Neuron (in vitro differentiated cells): ENCODE data around the gene SNAPC2.

Source experiments
- H2AFZ ChIP-seq: one replicate; pipeline ENCODE4 v1.6.1; 2013; ENCODE audit warnings: low read depth, mild to moderate bottlenecking, inconsistent platforms, low read length, moderate library complexity
- H3K27me3 ChIP-seq: one replicate; pipeline ENCODE4 v1.6.1; 2013; ENCODE audit warnings: low read length; ENCODE audit not compliant: insufficient read depth
- H3K36me3 ChIP-seq: one replicate; pipeline ENCODE4 v1.6.1; 2013; ENCODE audit warnings: low read length; ENCODE audit not compliant: insufficient read depth
- H3K4me1 ChIP-seq: one replicate; pipeline ENCODE4 v1.6.1; 2013; ENCODE audit warnings: low read length; ENCODE audit not compliant: insufficient read depth
- H3K4me3 ChIP-seq: 2 replicates; pipeline ENCODE4 v1.5.1; 2013; ENCODE audit warnings: mild to moderate bottlenecking, low read length, moderate library complexity
- H3K9me3 ChIP-seq: one replicate; pipeline ENCODE4 v1.6.1; 2013; ENCODE audit warnings: low read length

The SNAPC2 gene

GRCh38 chr19:7899751-7900378, 20.3 kb upstream of the SNAPC2 start:
- peaks cover 3% of the 10 kb centered on the region for H3K9me3 ChIP-seq
- no peaks in the 10 kb centered on the region for H3K36me3 ChIP-seq
- no peak overlapping the region for H3K4me3 ChIP-seq
- no peaks in the 10 kb centered on the region for H3K27me3 ChIP-seq
- no peak overlapping the region for H2AFZ ChIP-seq
- peaks cover 11% of the 10 kb centered on the region for H3K4me1 ChIP-seq

DNA sequence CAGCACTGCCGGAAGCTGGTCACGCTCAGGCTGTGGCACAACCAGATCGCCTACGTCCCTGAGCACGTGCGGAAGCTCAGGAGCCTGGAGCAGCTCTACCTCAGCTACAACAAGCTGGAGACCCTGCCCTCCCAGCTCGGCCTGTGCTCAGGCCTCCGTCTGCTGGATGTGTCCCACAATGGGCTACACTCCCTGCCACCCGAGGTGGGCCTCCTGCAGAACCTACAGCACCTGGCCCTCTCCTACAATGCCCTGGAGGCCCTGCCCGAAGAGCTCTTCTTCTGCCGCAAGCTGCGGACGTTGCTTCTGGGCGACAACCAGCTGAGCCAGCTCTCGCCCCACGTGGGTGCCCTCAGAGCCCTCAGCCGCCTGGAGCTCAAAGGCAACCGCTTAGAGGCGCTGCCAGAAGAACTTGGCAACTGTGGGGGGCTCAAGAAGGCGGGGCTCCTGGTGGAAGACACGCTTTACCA, 19.7 kb upstream of the SNAPC2 start:
- H3K4me1 ChIP-seq: peaks cover 16% of the 10 kb centered on the region
- H3K36me3 ChIP-seq: no peaks in the 10 kb centered on the region
- H3K4me3 ChIP-seq: no peak overlapping the region
- H3K9me3 ChIP-seq: peaks cover 3% of the 10 kb centered on the region
- no peaks in the 10 kb centered on the region for H3K27me3 ChIP-seq
- no peak overlapping the region for H2AFZ ChIP-seq

- no peaks in the 10 kb centered on the region for H3K27me3 ChIP-seq
- peaks cover 20% of the 10 kb centered on the region for H3K4me1 ChIP-seq
- H2AFZ ChIP-seq: no peak overlapping the region
- H3K9me3 ChIP-seq: peaks cover 3% of the 10 kb centered on the region
- no peak overlapping the region for H3K4me3 ChIP-seq
- peaks cover 2% of the 10 kb centered on the region for H3K36me3 ChIP-seq
Measured at GRCh38 chr19:7900931-7901330, 19.2 kb upstream of the SNAPC2 start.

- H2AFZ ChIP-seq: no peak overlapping the region
- no peaks in the 10 kb centered on the region for H3K27me3 ChIP-seq
- peaks cover 2% of the 10 kb centered on the region for H3K36me3 ChIP-seq
- peaks cover 3% of the 10 kb centered on the region for H3K9me3 ChIP-seq
- peaks cover 20% of the 10 kb centered on the region for H3K4me1 ChIP-seq
- H3K4me3 ChIP-seq: no peak overlapping the region
Measured at GRCh38 chr19:7901337-7901736, 18.8 kb upstream of the SNAPC2 start.

DNA sequence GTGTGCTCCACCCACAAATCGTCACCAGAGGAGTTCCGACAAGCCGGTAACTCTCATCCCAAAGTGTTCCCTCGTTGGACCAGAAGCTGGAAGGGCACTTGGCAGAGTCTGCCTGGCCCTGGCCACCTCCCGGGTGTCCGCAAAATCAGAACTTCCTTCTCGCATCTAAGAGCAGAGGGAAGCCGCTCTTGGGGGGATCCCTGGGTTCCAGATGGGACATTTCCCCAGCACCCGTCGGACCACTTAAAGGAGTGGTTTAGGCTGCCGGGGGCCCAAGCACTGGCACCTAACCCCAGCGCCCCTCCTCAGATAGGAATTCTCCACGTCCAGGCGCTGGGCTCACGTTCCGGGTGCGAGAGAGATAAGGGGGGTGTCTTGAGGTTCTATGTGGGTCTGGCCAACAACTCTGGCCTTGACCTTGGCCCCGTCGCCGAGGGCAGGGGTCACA, 17.3 kb upstream of the SNAPC2 start:
- Histone ChIP-seq H3K36me3 (peaks cover 2% of the 10 kb centered on the region), H3K4me1 (peaks cover 20% of the 10 kb centered on the region), H3K4me3 (peak overlapping the region; percentile 55), H3K27me3 (no peaks in the 10 kb centered on the region), H3K9me3 (peaks cover 3% of the 10 kb centered on the region), H2AFZ (no peak overlapping the region)

DNA sequence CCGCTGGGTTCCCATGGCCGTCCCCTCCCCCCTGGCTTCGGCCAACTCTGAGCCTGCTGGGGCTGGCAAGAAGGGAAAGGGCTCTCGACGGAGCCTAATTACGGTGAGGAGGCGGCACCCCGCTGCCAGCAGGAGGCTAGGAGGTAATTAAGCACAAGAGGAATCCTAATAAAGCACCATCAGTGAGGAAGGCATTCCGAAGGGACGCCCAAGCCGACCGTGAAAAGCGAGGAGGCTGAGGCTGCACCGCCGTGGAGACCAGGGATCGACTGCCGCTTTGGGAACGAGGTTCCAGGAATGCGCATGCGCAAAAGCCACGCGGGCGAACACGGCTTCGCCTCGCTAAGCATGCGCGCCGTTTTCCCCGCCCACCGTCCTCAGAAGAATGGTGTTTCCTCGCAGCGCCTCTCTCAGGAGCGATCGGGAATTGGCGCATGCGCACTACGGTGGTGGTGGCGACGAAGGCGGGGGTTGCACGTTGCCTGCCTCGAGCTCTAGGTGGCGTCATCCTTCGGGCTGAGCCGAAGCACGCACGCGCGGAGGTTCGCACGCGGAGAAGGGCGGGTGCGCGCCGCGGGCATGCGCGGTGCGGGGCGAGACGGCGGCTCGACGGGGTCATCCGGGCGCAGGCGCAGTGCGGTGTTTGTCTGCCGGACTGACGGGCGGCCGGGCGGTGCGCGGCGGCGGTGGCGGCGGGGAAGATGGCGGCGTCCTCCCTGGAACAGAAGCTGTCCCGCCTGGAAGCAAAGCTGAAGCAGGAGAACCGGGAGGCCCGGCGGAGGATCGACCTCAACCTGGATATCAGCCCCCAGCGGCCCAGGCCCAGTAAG, 16.7 kb upstream of the SNAPC2 start, which contains the start of gene MAP2K7:
TSS of gene MAP2K7 (plus strand) at position 634 of the 830 bp plus-strand sequence. CDS start at position 702, 68 bp downstream.
- Histone ChIP-seq H2AFZ (no peak within 1 kb of the TSS), H3K4me3 (peak within 1 kb of the TSS; percentile 71), H3K36me3 (peaks cover 2% of the 10 kb centered on the region), H3K9me3 (peaks cover 3% of the 10 kb centered on the region), H3K27me3 (no peaks in the 10 kb centered on the region), H3K4me1 (peaks cover 20% of the 10 kb centered on the region)

GRCh38 chr19:7904074-7905020, 15.8 kb upstream of the SNAPC2 start:
- Histone ChIP-seq H3K27me3 (no peaks in the 10 kb centered on the region), H2AFZ (no peak overlapping the region), H3K36me3 (peaks cover 6% of the 10 kb centered on the region), H3K9me3 (peaks cover 3% of the 10 kb centered on the region), H3K4me3 (peak overlapping the region; percentile 71), H3K4me1 (peaks cover 20% of the 10 kb centered on the region)

DNA sequence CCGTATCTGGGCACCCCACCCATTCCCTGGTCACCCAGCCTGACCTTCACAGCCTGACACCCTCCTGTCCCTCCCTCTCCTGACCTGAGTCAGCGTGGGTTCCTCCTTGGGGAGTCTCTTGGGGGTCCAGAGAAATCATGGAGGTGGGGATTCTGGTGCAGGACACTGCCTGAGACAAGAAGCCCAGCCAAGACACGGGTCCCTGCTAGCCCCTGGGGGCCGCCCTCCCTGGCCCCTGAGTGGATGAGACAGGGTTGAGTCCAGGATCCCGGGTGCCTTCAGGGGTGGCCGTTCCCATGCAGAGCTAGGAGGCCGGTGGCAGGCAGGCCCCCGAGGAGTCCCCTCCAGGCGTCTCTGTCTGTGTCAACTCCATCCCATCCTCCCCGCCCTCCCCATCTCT, 14.9 kb upstream of the SNAPC2 start:
- peaks cover under 1% of the 10 kb centered on the region for H3K9me3 ChIP-seq
- no peaks in the 10 kb centered on the region for H3K27me3 ChIP-seq
- H3K4me1 ChIP-seq: peaks cover 20% of the 10 kb centered on the region
- H3K36me3 ChIP-seq: peaks cover 12% of the 10 kb centered on the region
- peak overlapping the region; percentile 71 for H3K4me3 ChIP-seq
- no peak overlapping the region for H2AFZ ChIP-seq

DNA sequence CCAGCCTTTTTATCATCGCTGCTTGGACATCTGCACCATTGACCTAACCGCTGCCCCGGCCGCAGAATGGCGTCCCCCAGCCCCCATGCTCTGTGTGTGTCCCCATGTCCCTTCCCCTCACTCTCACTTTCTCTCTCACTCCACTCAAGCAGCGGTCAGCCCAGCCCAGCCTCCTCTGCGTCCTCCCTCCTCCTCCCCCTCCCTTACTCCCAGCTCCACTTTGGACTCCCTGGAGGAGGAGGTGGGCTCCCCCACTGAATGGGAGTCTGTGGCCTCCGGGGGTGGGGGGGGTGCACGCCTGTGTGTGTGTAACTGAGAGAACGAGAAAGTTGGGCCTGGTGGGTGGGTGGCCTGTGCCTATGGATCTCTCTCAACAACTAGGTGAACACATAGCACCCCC, 14.3 kb upstream of the SNAPC2 start:
- Histone ChIP-seq H3K4me3 (no peak overlapping the region), H3K36me3 (peaks cover 17% of the 10 kb centered on the region), H3K4me1 (peaks cover 20% of the 10 kb centered on the region), H3K27me3 (no peaks in the 10 kb centered on the region), H3K9me3 (no peaks in the 10 kb centered on the region), H2AFZ (no peak overlapping the region)

GRCh38 chr19:7907122-7907521, 13.0 kb upstream of the SNAPC2 start:
- Histone ChIP-seq H3K27me3 (no peaks in the 10 kb centered on the region), H3K36me3 (peaks cover 29% of the 10 kb centered on the region), H2AFZ (no peak overlapping the region), H3K9me3 (no peaks in the 10 kb centered on the region), H3K4me3 (no peak overlapping the region), H3K4me1 (peaks cover 20% of the 10 kb centered on the region)

- H2AFZ ChIP-seq: no peak overlapping the region
Measured at GRCh38 chr19:7907544-7907943, 12.6 kb upstream of the SNAPC2 start.

DNA sequence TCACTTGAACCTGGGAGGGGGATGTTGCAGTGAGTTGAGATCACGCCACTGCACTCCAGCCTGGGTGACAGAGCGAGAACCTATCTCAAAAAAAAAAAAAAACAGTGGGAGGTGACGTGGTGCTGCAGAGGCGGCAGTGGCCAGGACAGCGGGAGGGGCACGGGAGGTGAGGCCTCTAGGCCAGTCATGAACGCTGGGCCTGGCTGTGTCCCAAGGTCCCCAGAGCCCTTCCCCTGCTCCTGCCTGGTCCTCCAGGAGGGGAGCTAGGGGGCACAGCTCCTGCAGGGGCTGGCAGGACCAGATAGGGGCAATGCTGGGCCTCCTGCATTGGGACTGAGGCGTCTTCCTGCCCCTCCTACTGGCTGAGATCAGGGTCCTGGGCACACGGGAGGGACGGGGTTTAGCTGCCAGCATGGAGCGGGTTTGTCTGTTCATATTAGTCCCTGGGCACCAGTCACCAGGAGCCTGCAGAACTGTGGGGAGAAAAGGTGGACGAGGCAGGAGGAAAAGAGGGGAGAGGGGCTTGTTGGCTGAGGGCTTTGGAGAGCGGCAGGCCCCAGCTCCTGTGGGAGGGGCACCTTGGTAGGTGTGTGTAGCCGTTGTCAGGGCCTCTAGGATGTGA, 11.9 kb upstream of the SNAPC2 start:
- H3K9me3 ChIP-seq: no peaks in the 10 kb centered on the region
- H3K27me3 ChIP-seq: no peaks in the 10 kb centered on the region
- peaks cover 35% of the 10 kb centered on the region for H3K36me3 ChIP-seq
- no peak overlapping the region for H3K4me3 ChIP-seq
- no peak overlapping the region for H2AFZ ChIP-seq
- H3K4me1 ChIP-seq: peaks cover 14% of the 10 kb centered on the region

More at GRCh38 chr19:7907544-7907943, 12.6 kb upstream of the SNAPC2 start:
- peaks cover 32% of the 10 kb centered on the region for H3K36me3 ChIP-seq
- H3K27me3 ChIP-seq: no peaks in the 10 kb centered on the region
- H3K4me1 ChIP-seq: peaks cover 20% of the 10 kb centered on the region
- no peaks in the 10 kb centered on the region for H3K9me3 ChIP-seq
- no peak overlapping the region for H3K4me3 ChIP-seq
